MG63 (cell line): ENCODE results near the gene NDUFB5. TPM values are rescaled to one million over a fixed set of nuclear protein-coding genes. Genes with fewer than 3 reads are reported as not detected.

Source experiments
- DNase-seq: peaks from one replicate; pipeline ENCODE4 v3.0.0-alpha.2; 2020
- H3K27me3 ChIP-seq: fragments of 250-450 bp; sonication (Bioruptor Pico); 2 replicates; pipeline ENCODE4 v1.5.1; 2020; ENCODE audit warnings: mild to moderate bottlenecking, moderate library complexity
- H3K36me3 ChIP-seq: fragments of 250-450 bp; sonication (Bioruptor Pico); 2 replicates; pipeline ENCODE4 v1.5.1; 2020; ENCODE audit warnings: mild to moderate bottlenecking, moderate library complexity
- H3K4me3 ChIP-seq: fragments of 250-450 bp; sonication (Bioruptor Pico); 2 replicates; pipeline ENCODE4 v1.5.1; 2020; ENCODE audit warnings: mild to moderate bottlenecking, moderate library complexity
- H3K9me3 ChIP-seq: fragments of 250-450 bp; sonication (Bioruptor Pico); 2 replicates; pipeline ENCODE4 v1.5.1; 2020; ENCODE audit warnings: mild to moderate bottlenecking, moderate library complexity
- total RNA-seq: library from RNA; depleted of rRNA; stranded (reverse); fragments of >200 nt; shearing (Covaris generic); gene quantifications from 2 replicates; pipeline ENCODE4 v1.2.3, GENCODE V29; 2014; ENCODE audit warnings: low replicate concordance; rRNA removed

Gene NDUFB5
- 192 and 260 TPM in 2 replicates for total RNA-seq

- Histone ChIP-seq H3K36me3 (peaks cover 44% of the 10 kb centered on the region), H3K4me3 (peak within 1 kb of the TSS; percentile 99), H3K27me3 (no peaks in the 10 kb centered on the region), H3K9me3 (no peaks in the 10 kb centered on the region)
- DNase-seq = peak; percentile 94
Measured at GRCh38 chr3:179604321-179605078, at the start of gene NDUFB5, which contains the start of gene MRPL47. TSS of gene NDUFB5 (plus strand) at chr3:179604794. CDS start at chr3:179604816, 22 bp downstream. TSS of gene MRPL47 (minus strand) at chr3:179604638. CDS start at chr3:179604624, 14 bp downstream.

DNA sequence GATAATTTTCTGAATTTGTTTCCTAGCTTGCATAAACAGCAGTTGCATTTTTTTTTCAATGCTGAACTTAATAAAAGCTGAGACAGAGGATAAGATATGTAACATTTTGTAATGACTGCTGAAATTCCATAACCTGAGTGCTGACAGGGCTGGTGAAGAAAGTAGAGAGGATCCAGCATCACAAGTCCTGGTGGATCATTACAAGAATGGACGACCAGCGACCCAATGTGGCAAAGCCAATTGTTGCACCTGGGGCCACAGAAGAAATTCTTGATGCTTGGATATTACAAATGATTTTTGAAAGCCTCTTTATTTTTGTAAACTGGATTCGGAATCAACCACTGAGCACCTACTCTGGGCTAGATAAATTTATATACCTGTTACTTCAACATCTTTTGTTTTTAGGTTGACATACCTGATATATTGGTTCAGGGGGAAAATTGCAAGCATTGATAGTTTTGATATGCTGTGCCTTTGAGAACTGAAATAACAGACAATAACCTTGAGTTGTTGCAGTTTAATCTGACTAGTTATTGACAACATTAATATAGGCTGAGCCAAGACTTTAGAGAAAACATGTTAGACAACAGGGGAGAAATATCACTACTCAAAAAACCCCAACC lies 45.7 kb upstream of the NDUFB5 start:
- H3K36me3 ChIP-seq = no peaks in the 10 kb centered on the region
- H3K27me3 ChIP-seq = no peaks in the 10 kb centered on the region
- no peak overlapping the region for H3K4me3 ChIP-seq
- no peaks in the 10 kb centered on the region for H3K9me3 ChIP-seq
- peak; percentile 55 for DNase-seq

GRCh38 chr3:179560791-179561190 lies 43.8 kb upstream of the NDUFB5 start:
- Histone ChIP-seq H3K9me3 (no peaks in the 10 kb centered on the region), H3K27me3 (no peaks in the 10 kb centered on the region), H3K36me3 (no peaks in the 10 kb centered on the region), H3K4me3 (no peak overlapping the region)
- no peak for DNase-seq

GRCh38 chr3:179562591-179563270 lies 41.9 kb upstream of the NDUFB5 start, which contains the start of gene ACTL6A:
TSS of gene ACTL6A (plus strand) at chr3:179562926. CDS start at chr3:179563093, 167 bp downstream.
- no peaks in the 10 kb centered on the region for H3K9me3 ChIP-seq
- H3K27me3 ChIP-seq = no peaks in the 10 kb centered on the region
- peak; percentile 100 for DNase-seq
- H3K36me3 ChIP-seq = no peaks in the 10 kb centered on the region
- peak within 1 kb of the TSS; percentile 72 for H3K4me3 ChIP-seq

- H3K36me3 ChIP-seq = no peaks in the 10 kb centered on the region
- DNase-seq = peak; percentile 77
Measured at GRCh38 chr3:179563271-179563783, 41.3 kb upstream of the NDUFB5 start.

GRCh38 chr3:179565496-179565895 lies 39.1 kb upstream of the NDUFB5 start:
- no peak for DNase-seq
- H3K36me3 ChIP-seq = peaks cover 15% of the 10 kb centered on the region

More at GRCh38 chr3:179563271-179563783, 41.3 kb upstream of the NDUFB5 start:
- peak overlapping the region; percentile 72 for H3K4me3 ChIP-seq
- no peaks in the 10 kb centered on the region for H3K27me3 ChIP-seq
- no peaks in the 10 kb centered on the region for H3K9me3 ChIP-seq

GRCh38 chr3:179580992-179581391 lies 23.6 kb upstream of the NDUFB5 start:
- H3K27me3 ChIP-seq = no peaks in the 10 kb centered on the region
- H3K36me3 ChIP-seq = peaks cover 56% of the 10 kb centered on the region
- no peak for DNase-seq
- H3K4me3 ChIP-seq = no peak overlapping the region
- no peaks in the 10 kb centered on the region for H3K9me3 ChIP-seq

More at GRCh38 chr3:179565496-179565895, 39.1 kb upstream of the NDUFB5 start:
- Histone ChIP-seq H3K9me3 (no peaks in the 10 kb centered on the region), H3K4me3 (no peak overlapping the region), H3K27me3 (no peaks in the 10 kb centered on the region)

GRCh38 chr3:179589143-179589542 lies 15.5 kb upstream of the NDUFB5 start:
- no peak for DNase-seq
- H3K36me3 ChIP-seq = peaks cover 78% of the 10 kb centered on the region
- no peak overlapping the region for H3K4me3 ChIP-seq
- no peaks in the 10 kb centered on the region for H3K9me3 ChIP-seq
- H3K27me3 ChIP-seq = no peaks in the 10 kb centered on the region

GRCh38 chr3:179590669-179591068 lies 13.9 kb upstream of the NDUFB5 start:
- no peaks in the 10 kb centered on the region for H3K9me3 ChIP-seq
- no peak overlapping the region for H3K4me3 ChIP-seq
- H3K36me3 ChIP-seq = peaks cover 92% of the 10 kb centered on the region
- no peak for DNase-seq
- no peaks in the 10 kb centered on the region for H3K27me3 ChIP-seq

- no peak for DNase-seq
Measured at GRCh38 chr3:179591313-179591712, 13.3 kb upstream of the NDUFB5 start.

GRCh38 chr3:179599531-179599930 lies 5.1 kb upstream of the NDUFB5 start:
- DNase-seq = no peak
- no peak overlapping the region for H3K4me3 ChIP-seq
- peaks cover 76% of the 10 kb centered on the region for H3K36me3 ChIP-seq
- no peaks in the 10 kb centered on the region for H3K9me3 ChIP-seq
- H3K27me3 ChIP-seq = no peaks in the 10 kb centered on the region

More at GRCh38 chr3:179591313-179591712, 13.3 kb upstream of the NDUFB5 start:
- Histone ChIP-seq H3K36me3 (peaks cover 92% of the 10 kb centered on the region), H3K4me3 (no peak overlapping the region), H3K9me3 (no peaks in the 10 kb centered on the region), H3K27me3 (no peaks in the 10 kb centered on the region)

GRCh38 chr3:179603321-179603720 lies 1.3 kb upstream of the NDUFB5 start:
- H3K36me3 ChIP-seq = peaks cover 55% of the 10 kb centered on the region
- no peaks in the 10 kb centered on the region for H3K9me3 ChIP-seq
- DNase-seq = no peak
- H3K27me3 ChIP-seq = no peaks in the 10 kb centered on the region
- peak overlapping the region; percentile 99 for H3K4me3 ChIP-seq

DNA sequence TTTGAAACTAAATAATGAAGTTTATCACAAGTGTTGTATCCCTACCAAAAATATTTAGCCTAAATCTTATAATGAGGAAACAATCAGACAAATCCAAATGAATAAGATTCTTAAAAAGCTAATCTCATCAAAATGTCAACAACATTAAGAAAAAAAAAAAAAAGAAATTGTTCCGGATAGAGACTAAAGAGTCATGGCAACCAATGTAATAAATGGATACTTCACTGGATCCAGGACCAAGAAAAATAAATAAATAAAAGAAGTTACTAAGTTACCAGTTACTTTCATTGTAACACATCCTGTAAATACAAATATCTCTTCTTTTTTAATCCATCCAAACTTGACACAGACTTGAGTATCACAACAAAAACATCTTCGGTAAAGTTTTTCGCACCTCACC lies 763 bp upstream of the NDUFB5 start:
- H3K27me3 ChIP-seq = no peaks in the 10 kb centered on the region
- H3K9me3 ChIP-seq = no peaks in the 10 kb centered on the region
- peak overlapping the region; percentile 99 for H3K4me3 ChIP-seq
- no peak for DNase-seq
- H3K36me3 ChIP-seq = peaks cover 50% of the 10 kb centered on the region

- H3K4me3 ChIP-seq = no peak overlapping the region
- no peaks in the 10 kb centered on the region for H3K27me3 ChIP-seq
- H3K9me3 ChIP-seq = no peaks in the 10 kb centered on the region
Measured at GRCh38 chr3:179606534-179607085, 2.0 kb downstream of the NDUFB5 start.

DNA sequence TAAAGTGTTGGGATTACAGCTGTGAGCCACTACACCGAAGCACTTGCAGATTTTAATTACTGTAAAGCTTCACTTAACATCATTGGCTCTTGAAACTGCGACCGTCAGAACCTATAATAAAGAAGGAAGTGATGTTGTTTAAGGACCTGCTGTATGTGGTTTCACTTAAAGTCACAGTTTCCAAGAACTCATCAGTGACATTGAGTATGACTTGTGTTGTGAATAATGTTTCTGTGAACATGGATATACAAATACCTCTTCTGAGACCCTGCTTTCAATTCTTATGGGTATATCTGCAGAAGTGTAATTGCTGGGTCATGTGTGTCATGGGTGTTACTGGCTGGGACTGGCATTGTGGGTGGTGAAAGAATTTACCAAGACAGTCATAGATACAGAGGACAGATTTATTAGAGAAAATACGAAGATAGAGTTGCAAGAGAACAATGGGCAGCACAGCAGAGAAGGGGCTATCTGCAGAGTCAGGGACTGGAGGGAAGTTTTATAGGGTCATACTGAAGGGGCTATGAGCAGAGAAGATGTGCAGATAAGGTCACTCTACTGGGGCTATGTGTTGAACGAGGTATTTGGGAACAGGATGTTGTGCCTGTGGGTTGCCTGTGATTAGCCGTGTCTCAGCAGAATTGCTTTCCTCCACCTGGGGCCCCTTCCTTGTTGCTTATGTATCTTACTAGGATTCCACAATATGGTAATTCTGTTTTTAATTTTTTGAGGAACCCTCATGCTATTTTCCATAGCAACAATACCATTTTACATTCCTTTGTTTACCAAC lies 4.5 kb downstream of the NDUFB5 start:
- no peak for DNase-seq
- no peaks in the 10 kb centered on the region for H3K9me3 ChIP-seq
- H3K27me3 ChIP-seq = no peaks in the 10 kb centered on the region
- H3K4me3 ChIP-seq = no peak overlapping the region
- H3K36me3 ChIP-seq = peaks cover 16% of the 10 kb centered on the region

More at GRCh38 chr3:179606534-179607085, 2.0 kb downstream of the NDUFB5 start:
- no peak for DNase-seq
- H3K36me3 ChIP-seq = peaks cover 25% of the 10 kb centered on the region

DNA sequence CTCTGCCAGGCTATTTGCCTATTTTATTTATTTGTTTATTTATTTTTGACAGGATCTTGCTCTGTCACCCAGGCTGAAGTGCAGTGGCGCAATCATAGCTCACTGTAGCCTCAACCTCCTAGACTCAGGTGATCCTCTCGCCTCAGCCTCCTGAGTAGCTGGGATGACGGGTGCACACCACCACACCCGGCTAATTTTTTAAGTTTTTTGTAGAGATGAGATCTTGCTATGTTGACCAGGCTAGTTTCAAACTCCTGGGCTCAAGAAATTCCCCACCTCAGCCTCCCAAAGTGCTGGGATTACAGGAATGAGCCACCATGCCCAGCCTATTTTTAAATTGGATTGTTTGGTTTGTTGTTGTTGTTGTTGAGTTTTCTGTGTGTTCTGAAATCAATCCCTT lies 5.5 kb downstream of the NDUFB5 start:
- Histone ChIP-seq H3K4me3 (no peak overlapping the region), H3K27me3 (no peaks in the 10 kb centered on the region), H3K36me3 (peaks cover 23% of the 10 kb centered on the region), H3K9me3 (no peaks in the 10 kb centered on the region)
- no peak for DNase-seq
